ENCODE results near the gene LIME1.
A peak's percentile ranks its signal among the peaks of the same experiment; 100 is the strongest.
"Not testable (repeated sequence)": the region's sequence is repeated elsewhere in the genome, so short reads cannot be mapped to it uniquely, and the experiment has no call there.

Gene LIME1

DNA sequence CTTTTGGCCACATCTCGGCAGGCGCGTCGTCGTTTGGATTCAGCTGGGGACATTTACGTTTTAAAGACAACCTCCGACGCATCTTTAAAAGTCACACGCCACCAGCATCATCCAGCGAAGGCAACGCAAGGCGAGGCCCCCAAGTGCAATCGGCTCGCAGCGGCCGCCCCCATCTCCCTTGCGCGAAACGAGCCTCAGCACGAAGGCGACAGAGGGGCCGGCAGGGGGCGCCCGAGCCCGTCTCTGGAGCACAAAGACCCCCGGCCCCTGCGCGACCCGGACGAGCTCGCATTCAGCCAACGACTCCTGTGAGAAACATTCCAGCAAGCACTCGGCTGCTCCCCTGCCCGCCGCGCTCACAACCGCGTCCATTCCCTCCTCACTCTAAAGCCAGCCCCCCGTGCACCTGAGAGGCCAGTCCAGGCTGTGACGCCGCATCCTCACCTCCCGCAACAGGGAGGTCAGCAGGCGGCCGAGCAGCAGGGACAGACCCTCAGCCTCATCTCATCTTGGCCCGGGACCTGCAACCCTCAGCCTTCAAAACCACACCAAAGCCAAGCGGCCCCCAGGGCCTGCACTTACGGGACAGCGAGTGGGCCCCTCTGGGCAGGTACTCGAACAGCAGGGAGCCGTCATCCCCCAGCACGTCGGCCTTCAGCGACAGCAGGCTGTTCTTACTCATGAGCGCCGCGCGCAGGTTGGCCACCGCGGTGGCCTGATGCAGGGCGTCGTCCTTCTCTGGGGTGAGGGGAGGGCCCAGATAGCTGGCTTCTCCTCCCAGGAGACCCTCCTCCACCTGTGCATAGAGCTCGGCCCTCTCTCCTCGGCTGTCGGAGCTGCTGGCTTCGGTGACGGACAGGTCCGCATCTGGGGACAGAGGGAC is 38.9 kb downstream of the LIME1 start:
- peak; percentile 24 for DNase-seq

- not testable (repeated sequence) for DNase-seq
Measured at GRCh38 chr20:63776875-63777274, 40.4 kb downstream of the LIME1 start.

DNA sequence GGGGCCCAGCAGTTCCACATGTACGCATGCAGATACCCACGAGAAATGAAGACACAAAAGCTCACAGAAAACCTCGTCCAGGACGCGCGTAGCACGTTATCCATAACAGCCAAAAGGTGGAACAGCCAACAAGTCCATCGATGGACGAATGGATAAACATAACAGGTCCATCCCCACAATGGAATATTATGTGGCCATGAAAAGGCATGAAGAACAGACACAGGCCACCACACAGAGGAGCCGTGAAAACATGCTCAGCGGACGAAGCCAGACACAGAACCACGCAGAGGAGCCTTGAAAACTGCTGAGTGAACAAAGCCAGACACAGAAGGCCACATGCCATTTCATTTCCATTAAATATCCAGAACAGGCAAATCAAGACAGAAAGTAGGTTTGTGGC is 41.1 kb downstream of the LIME1 start:
- no peak for DNase-seq

- DNase-seq: no peak
Measured at GRCh38 chr20:63778034-63778752, 41.7 kb downstream of the LIME1 start.

- no peak for DNase-seq
Measured at GRCh38 chr20:63778857-63779256, 42.4 kb downstream of the LIME1 start.

- no peak for DNase-seq
Measured at GRCh38 chr20:63781181-63781580, 44.7 kb downstream of the LIME1 start.

- DNase-seq: peak; percentile 86
Measured at GRCh38 chr20:63782051-63782471, 45.6 kb downstream of the LIME1 start.

DNA sequence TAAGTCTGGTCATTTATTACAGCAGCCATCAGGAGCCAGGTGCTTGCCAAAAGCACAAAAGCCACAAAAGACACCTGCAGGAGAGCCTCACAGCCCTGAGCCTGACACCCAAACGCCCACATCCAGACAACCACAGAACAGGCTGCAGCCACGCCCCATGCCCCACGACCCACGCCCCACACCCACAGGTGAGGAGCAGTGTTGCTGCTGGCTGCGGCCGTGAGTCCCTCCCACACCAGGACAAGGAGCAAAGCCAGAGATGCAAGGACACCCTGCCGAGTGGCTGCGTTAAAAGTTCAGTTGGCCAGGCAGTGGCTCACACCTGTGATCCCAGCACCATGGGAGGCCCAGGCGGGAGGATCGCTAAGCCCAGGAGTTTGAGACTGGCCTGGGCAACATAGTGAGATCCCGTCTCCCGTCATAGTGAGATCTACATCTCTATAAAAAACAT is 46.1 kb downstream of the LIME1 start:
- DNase-seq: no peak

DNA sequence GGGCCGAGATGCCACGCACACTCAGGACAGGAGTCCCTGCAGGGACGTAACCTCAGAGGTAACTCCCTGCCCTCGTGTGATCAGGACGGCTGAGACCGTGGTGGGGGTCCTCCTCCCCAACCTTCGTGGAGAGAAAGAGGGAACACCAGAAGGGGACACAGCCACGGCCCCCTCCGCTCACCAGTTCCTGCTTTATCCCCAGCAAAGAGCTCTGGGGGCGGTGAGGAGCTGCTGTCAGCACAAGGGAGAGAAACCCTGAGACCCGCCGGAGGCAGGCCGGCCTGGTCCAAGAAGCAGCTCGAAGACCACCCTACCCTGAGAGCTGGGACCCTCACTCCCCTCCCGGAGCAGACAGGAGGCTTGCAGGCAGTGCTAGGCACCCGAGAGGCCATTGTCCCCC is 47.5 kb downstream of the LIME1 start:
- no peak for DNase-seq

DNA sequence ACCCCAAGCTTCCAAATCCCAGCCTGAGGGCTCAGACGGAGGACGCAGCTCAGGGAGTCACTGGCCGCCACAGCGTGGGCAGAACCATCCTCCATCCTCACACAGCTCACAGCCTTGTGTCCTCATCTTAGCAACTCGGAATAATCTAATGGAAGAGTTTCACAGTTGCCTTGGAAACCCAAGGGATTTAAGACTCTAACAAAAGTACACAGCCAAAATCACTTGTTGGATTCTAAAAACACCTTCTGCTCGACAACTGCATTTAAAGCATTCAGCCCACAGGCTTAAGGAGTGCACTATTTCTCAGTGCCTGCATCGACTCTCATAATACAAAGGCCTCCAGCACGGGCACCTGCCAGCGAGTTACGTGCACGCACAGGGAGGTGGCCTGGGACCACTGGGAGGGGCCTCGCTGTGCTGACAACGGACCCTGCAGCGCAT is 49.2 kb downstream of the LIME1 start:
- DNase-seq: no peak

DNA sequence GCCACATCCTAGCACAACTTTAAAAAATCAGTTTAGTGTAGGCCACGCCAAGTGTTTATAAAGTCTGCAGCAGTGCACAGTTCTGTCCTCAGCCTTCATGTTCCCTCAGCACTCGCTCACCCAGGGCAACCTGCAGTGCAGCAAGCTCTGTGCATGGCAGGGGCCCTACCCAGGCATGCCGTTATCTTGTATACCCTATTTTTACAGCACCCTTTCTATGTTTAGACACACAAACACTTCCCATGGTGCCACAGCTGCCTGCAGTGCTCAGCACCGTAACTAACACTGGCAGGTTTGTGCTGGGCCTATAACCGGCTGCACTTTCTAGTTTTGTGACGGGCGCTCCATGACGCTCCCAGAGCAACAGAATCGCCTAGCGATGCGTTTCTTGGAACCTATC is 50.8 kb downstream of the LIME1 start:
- no peak for DNase-seq

DNA sequence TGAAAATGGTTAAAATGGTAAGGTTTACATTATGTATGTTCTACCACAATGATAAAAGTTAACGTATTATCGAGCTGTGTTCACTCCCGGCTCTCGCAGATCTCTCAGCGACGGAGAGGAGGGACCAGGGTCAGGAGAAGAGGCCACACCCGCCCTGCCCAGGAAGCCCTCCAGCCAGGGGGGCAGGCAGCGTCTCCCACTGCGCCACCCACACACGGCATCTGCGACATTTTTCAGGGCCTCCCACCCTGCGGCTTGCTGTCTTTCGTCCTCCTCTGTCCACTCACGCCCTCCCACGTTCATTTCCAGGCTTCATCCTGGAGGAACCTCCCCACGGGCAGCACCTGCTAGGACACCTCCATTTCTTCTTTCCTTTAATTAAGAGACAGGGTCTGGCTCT is 51.3 kb downstream of the LIME1 start:
- DNase-seq: no peak
